GM18502 (cell line): Measurements from ENCODE around the gene KRT84.

ENCODE experiments used
- ATAC-seq: cut with Tn5 transposase; IDR thresholded peaks from one replicate; pipeline ENCODE4 v1.9.1; 2021; ENCODE audit warnings: mild to moderate bottlenecking; ENCODE audit not compliant: unreplicated experiment, poor library complexity

Gene KRT84

GRCh38 chr12:52389313-52390207, 4.1 kb upstream of the KRT84 start:
- no peak for ATAC-seq

- ATAC-seq = no peak
These were observed 2.4 kb upstream of the KRT84 start for GRCh38 chr12:52387859-52388258.

GRCh38 chr12:52383331-52383730, 2.1 kb downstream of the KRT84 start:
- no peak for ATAC-seq

- no peak for ATAC-seq
These were observed 2.6 kb downstream of the KRT84 start for GRCh38 chr12:52382854-52383253.

GRCh38 chr12:52381206-52381605, 4.2 kb downstream of the KRT84 start:
- no peak for ATAC-seq

GRCh38 chr12:52380271-52380694, 5.2 kb downstream of the KRT84 start:
- ATAC-seq = no peak

- no peak for ATAC-seq
These were observed 5.9 kb downstream of the KRT84 start for GRCh38 chr12:52379536-52379935.

- no peak for ATAC-seq
These were observed 7.4 kb downstream of the KRT84 start for GRCh38 chr12:52378091-52378490.

GRCh38 chr12:52377266-52377665, 8.2 kb downstream of the KRT84 start:
- ATAC-seq = no peak

- ATAC-seq = no peak
These were observed 13.0 kb downstream of the KRT84 start for GRCh38 chr12:52372216-52373154.

- ATAC-seq = no peak
These were observed 13.7 kb downstream of the KRT84 start for GRCh38 chr12:52371716-52372115.

GRCh38 chr12:52370926-52371608, 14.4 kb downstream of the KRT84 start:
- ATAC-seq = no peak

- no peak for ATAC-seq
These were observed 15.6 kb downstream of the KRT84 start for GRCh38 chr12:52369809-52370208.

- ATAC-seq = no peak
These were observed 16.2 kb downstream of the KRT84 start for GRCh38 chr12:52369211-52369610.

GRCh38 chr12:52368508-52368907, 16.9 kb downstream of the KRT84 start:
- no peak for ATAC-seq

GRCh38 chr12:52367876-52368275, 17.6 kb downstream of the KRT84 start:
- no peak for ATAC-seq

- no peak for ATAC-seq
These were observed 18.5 kb downstream of the KRT84 start, which contains the start of gene KRT85 for GRCh38 chr12:52366738-52367485. Gene KRT85 (minus strand): TSS chr12:52367481. CDS start chr12:52367405, 76 bp downstream.

- ATAC-seq = no peak
These were observed 20.5 kb downstream of the KRT84 start for GRCh38 chr12:52364901-52365489.

- ATAC-seq = no peak
These were observed 21.4 kb downstream of the KRT84 start for GRCh38 chr12:52364061-52364460.
